PC-3 (cell line): ENCODE data around the gene HSPB1.

Source experiments
- EZH2phosphoT487 ChIP-seq: fragments of 300-600 bp; sonication (generic); IDR thresholded peaks from 2 replicates; pipeline ENCODE4 v1.6.1; 2018; ENCODE audit warnings: mild to moderate bottlenecking, antibody characterized with exemption, low read length, borderline replicate concordance
- TF ChIP-seq, protein P1 (sequence below): fragments of 300-600 bp; sonication (generic); conservative IDR thresholded peaks from 2 replicates; pipeline ENCODE4 v1.5.1; 2017; ENCODE audit warnings: antibody characterized with exemption, low read depth, mild to moderate bottlenecking, low read length

DNA sequence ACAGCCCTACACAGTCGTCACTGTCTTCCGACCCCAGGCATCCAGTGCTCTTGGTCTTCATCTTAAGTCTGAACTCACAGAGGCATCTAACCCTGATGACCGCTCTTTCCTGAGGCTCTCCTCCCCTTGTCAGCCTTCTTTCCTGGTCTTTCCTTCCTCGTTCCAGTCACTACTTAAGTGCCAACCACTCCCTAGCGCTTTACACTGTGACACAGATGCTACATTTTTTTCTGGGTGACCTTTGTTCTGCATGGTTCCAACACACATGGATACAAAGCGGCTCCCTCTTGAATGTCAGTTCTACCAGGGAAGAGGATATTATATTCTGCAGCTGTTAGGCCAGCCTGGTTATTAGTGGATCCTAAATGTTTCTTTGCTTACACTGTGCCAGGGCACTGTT, 43.6 kb downstream of the HSPB1 start:
- TF ChIP-seq, protein P1, sequence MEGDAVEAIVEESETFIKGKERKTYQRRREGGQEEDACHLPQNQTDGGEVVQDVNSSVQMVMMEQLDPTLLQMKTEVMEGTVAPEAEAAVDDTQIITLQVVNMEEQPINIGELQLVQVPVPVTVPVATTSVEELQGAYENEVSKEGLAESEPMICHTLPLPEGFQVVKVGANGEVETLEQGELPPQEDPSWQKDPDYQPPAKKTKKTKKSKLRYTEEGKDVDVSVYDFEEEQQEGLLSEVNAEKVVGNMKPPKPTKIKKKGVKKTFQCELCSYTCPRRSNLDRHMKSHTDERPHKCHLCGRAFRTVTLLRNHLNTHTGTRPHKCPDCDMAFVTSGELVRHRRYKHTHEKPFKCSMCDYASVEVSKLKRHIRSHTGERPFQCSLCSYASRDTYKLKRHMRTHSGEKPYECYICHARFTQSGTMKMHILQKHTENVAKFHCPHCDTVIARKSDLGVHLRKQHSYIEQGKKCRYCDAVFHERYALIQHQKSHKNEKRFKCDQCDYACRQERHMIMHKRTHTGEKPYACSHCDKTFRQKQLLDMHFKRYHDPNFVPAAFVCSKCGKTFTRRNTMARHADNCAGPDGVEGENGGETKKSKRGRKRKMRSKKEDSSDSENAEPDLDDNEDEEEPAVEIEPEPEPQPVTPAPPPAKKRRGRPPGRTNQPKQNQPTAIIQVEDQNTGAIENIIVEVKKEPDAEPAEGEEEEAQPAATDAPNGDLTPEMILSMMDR, result no peak
- no peak for TF ChIP-seq EZH2phosphoT487
